HG02588 (cell line): Measurements from ENCODE around the gene C3orf20.

Experiments
- ATAC-seq: cut with Tn5 transposase; IDR thresholded peaks from one replicate; pipeline ENCODE4 v1.9.1; 2021; ENCODE audit warnings: mild to moderate bottlenecking, moderate library complexity; ENCODE audit not compliant: unreplicated experiment

Gene C3orf20

DNA sequence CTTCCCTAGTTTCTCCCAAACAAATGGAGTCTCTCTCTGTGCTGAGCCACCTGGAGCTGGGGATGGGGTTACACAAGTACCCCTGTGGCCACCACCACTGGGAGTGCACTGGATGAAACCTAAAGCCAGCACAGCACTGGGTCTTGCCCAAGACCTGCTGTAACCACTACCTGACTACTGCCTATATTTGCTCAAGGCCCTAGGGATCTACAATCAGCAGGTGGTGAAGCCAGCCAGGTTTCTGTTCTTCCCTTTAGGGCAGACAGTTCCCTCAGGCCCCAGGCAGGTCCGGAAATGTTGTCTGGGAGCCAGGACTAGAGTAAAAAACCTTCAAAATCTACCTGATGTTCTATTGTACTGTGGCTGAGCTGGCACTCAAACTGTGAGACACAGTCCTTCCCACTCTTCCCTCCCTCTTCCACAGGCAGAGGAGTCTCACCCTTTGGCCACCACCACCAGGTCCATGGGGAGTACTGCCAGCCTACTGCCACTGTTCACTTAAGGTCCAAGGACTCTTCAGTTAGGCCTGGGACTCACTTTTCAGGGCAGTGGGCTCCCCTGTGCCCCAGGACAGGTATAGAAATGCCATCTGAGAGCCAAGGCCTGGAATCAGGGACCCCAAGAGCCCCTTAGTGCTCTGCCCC lies 23.8 kb downstream of the C3orf20 start:
- no peak for ATAC-seq

DNA sequence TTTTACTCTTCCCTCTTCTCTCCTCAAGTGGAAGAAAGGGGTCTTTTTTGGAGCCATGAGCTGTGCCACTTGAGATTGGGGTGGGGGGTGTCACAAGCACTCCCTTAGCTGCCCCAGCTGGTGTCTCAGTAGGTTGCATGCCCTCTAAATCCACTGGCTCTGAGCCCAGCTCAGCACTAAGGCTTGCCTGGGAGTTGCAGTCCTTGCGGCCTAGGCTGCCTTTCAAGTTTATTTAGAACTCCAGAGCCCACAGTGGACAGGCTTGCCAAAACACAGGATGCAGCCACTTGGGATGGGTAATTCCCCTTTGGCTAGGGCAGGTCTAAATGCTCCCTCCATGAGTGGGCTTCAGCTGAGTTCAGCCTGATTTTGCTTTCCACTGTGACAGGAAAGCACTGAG lies 24.7 kb downstream of the C3orf20 start:
- ATAC-seq, result no peak

DNA sequence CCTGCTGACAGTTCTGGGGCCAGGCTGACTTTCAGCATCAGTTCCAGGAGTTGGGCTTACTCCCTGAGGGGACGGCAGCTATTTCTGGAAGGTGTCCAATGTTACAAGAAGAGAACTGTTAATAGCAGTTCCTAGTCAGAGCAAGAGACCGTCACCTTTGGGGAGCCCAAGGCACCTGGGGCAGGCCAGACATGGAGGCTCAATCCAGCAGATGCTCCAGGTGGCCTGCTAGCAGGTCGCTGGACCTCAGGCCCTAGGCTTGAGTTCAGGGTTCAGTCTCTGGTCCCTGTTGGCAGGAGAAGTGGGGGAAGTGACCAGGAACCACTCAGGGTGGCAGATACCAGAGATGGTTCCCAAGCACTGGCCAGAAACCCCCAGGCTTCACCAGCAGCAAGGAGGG lies 25.9 kb downstream of the C3orf20 start:
- ATAC-seq, result no peak

DNA sequence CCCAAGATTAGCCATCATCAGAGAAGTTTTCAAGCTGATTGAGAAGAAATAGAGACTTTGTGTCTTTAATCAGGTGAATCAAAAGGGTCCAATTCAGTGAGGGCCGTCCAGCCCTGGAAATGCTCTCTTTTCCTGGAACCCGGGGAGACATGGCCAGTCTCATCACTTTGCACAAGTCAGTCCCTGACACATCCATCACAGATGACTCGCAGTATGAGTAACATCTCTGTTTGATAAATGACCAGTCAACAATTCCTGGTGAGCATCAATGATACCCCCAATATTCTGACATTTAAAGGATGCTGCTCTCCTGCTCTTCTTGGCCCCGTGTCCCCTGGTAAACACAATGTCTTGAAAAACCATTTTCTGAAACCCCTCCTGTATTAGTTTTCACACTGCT lies 26.7 kb downstream of the C3orf20 start:
- no peak for ATAC-seq

DNA sequence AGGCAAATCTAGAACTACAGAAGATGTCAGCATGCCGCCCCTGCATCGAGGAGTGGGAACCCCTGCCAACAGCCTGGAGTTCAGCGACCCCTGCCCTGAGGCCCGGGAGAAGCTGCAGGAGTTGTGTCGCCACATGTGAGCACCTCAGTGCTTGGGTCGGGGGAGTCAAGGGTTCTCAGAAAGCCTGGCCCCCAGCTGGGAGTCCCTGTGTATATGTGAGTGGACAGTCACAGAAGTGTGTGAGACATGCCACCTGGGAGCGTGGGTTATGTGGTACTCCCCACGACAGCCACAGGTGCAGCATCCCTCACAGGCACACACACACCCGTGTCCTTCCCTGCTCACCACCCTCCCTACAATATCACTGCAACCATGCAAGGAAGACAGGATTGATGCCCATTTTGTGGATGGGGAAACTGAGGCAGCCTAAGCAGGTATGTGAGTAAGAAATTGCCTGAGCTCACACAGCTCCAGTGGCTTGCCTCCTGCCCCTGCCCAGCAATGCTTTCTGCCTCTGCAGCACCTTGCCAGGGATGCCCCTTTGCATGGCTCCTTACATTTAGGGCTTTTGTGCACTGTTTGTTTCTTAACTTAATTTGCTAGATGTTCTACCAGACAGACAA lies 28.3 kb downstream of the C3orf20 start:
- ATAC-seq, result no peak

DNA sequence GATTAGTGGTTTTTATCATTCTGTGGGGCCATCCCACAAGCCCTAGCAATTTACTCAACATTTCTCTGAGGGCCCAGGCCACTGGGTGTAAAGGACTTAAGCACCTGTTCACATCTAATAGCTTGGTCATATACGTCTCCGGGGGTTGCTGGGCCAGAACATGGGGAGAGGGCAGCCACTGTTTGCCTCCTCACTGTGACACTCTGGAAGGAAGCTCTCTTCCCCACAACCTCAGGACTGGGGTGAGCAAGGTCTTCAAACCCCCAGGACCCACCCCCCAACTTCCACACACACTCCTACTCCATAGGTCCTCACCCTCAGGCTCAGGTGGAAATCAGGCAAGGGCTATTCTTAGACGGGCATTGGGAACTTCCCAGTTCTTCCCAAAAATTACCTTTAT lies 28.9 kb downstream of the C3orf20 start:
- ATAC-seq, result no peak

DNA sequence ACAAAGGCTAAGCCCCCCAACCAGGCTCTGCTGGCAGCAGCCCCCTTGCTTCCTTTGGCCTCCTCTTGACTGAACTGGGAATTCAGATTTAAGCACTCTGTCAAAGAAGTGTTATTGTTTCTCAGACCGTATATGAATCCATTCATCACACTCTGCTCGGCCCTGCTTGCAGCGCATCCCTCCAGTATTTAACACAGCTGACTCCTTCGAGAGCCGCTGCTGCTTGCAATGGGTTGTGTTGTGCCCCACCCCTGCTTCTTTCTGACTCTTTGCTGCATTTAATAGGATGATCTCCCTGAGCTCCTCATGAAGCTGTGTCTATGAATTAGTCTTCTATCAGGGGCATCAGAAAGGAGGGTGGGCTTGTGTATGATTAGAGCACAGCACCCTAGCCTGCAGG lies 31.2 kb downstream of the C3orf20 start:
- no peak for ATAC-seq

DNA sequence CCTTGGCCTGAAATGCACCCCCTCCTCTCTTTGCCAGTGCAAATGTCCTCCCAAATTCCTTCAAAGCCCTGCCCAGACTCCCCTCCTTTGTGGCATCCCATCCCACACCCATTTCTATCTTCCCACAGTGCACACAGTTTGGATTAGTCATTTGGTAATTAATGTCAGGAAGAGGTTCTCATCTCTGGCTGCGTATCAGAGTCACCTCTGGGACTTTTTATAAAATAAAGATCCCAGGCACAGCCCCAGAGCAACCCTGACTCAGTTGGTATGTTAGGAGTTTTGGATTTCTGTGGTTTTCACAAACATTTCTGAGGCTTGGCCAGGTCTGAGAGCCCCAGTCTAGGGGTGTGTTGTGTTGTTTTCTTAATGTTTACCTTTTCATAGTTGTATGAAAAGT lies 41.6 kb downstream of the C3orf20 start:
- no peak for ATAC-seq

DNA sequence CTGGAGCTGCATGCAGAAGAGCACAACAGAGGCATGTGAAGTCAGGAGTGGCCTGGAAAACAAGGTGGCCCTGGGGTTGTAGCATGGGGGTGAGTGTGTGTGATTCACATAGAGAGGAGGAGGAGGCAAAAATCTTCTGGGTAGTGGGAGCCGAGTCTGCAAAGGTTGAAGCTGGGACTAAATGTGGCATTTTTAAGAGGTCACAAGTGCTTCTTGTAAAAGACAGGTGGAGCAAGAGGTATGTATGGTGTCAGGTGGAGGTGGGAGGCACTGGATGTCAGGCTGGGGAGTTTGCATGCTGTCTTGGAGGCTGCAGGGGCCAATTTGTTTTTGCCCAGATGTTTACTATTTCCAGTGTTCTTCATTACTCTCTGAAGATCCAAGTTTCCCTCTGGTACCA lies 42.4 kb downstream of the C3orf20 start:
- ATAC-seq, result no peak

DNA sequence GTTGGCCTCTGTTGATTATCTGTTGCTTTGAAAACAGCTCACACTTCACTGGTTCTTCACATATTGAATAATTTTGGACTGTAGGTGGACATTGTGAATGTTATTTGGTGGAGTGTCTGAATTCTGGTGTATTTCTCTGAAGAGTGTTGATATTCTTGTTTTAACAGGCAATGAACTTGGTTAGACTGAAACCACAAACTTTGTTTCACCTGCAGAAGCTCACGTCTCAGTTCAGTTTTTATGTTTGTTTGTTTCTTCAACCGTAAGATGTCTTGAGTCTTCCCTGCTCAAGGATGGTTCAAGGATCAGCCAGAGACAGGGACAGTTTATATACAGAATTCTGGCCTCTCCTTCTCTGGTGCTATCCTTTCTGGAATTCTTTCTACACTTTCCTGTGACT lies 43.6 kb downstream of the C3orf20 start:
- ATAC-seq, result no peak

DNA sequence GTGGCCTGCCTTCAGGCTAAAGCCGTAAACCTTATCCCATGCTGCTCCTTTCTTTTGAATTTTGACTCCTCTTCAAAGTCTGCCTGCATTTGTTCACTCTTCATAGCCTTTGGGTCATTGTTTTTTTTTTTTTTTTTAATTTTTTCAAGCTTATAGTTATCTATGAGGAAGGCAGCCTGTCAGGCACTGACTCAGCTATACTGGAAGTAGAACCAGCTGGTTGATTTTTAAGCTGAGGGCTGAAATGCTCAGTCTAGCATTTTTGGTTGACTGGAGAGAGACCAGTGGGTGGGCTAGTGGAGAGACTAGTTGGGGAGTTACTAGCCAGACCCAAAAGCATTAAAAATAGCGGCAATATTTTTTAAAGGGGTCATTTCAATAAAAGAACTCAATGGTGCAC lies 44.1 kb downstream of the C3orf20 start:
- no peak for ATAC-seq

DNA sequence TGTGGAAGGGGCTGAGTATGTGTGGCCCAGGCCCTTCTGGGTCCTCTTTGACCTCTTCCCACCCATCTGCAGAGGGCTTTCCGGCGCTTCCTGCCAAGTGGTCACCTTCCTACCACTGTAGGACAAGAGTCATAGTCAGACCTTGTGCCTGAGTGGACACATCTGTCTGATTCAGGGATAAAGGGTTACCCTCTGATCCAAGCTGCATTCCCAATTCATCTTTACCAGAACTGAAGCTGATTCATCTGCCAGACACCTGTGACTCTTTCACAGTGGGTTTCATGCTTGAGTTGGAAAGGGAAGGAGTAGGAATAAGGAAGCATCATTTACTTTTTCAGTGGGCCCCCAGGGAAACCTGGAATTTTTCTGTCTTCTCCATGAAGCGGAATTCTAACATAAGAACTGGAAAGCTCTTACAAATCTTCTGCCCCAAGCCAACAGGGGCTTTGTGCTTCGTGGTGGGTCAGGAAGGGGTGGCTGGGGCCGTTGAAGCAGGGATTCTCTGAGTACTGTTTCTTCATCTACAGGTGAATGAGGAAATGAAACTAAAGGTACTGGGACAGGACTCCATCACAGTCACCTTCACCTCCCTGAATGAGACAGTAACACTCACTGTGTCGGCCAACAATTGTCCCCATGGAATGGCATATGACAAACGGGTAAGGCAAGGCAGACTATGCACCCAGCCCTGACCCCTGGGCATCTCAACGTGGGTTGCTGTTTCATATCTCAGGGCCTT lies 46.4 kb downstream of the C3orf20 start:
- ATAC-seq, result no peak

DNA sequence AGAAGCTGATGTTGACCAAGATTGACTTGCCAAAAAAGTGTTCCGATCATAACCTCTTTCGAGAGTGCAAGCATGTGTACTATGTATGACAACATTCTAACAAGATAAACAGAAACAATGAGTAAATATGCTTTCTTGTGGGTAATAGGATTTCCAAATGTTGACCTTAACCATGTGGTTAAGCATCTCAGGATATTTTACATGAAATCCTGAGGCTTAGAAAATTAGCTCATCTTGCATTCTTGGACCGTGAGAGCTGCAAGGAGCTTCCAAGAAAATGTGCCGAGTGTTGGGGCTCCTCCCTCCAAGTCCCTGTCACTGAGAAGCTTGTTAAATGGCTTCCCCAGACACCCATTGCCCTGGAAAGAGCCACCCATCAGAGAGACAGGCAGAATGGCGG lies 50.1 kb downstream of the C3orf20 start:
- no peak for ATAC-seq

DNA sequence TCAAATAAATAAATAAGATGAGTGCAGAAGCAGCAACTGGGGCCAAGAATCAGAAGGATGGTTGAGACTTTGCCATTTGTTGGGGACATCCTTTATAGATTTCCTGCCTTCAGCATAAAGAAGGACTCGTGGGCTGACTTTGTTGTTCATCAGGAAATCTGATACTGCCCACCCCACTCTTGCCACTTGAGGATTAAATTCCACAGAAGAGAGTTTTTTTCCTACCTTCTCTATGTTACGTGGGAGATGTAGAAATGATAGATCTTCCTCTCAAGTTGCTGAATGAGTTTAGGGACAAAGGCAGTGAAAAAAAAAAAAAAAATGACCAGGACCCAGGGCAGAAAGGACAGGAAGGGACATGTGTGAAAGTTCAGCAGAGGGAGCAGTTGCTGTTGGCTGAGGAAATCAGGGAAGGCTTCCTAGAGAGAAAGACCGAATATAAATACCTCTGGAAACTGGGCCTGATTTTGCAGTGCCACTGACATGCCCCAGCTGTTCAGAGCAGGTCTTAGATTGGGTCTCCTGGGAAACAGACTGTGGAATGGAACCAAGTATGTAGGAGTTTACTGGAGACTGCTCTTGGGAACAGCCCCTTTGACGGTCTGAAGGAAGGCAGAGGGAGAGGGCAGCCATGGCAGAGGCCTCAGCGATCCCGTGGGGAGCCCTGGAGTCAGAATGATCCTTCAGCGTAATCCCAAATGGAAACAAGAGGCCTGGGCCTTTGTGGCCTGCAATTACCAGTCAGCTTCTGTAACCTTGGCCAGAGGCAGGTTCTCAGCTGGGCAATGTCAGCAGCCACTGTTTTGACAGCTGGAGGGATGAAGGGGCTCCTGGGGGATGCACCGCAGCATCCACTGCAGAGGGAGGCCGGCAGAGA lies 50.9 kb downstream of the C3orf20 start:
- ATAC-seq, result no peak

DNA sequence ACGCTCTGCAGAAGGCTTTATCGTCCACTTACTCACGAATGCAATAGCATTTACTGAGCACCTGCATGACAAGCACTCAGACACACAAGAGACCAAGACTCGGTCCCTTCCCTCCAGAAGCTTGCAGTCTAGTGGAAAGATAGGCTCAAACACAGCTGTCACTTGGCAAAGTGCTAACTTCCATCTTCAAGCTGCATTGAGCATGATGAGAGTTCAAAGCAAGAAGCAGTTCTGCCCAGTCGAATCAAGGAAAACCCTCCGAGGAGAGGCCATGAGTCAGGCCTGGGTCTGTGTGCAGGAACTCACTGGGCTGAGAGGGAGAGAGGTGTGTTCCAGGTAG lies 51.5 kb downstream of the C3orf20 start:
- ATAC-seq, result no peak

DNA sequence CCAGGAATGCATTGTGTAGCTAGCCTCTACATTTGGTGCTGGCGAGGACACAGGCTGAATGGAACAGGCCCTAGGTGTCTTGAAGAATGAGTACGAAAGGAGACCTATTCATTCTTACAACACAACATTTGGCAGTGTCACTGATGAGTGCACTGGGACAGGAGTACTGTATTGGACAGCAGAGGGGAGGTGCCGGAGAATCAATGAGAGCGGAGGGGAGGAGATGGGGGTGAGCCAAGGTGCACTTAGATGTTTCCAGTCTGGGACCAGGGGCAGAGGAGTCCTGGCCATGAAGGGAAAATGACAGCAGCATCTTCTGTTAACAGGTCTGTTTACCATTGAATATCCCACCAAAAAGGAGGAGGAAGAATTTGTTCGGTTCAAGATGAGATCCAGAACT lies 53.2 kb downstream of the C3orf20 start:
- no peak for ATAC-seq

DNA sequence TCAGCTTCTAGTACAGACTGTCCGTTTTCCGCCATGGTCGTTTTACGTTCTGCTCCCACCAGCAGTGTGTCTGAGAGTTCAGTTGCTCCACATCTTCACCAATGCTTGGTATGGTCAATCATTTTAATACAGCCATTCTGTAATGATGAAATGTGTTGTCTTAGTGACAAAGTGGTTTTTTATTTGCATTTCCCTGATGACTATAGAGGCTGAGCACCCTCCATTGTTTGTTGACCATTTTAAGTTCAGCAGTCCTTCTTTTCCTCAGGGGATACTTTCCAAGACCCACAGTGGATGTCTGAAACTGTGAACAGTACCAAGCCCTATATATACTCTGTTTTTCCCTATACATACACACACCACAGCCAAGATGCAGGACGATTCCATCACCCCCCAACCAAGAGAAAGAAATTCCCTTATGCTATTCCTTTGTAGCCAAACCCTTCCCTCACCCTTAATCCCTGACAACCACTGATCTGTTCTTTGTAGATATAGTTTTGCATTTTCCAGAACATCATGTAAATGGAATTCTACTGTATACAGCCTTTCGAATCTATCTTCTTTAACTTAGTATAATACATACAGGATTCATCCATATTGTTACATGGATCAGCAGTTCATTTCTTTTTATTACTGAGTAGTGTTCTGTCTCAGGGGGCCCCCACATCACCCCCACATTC lies 55.9 kb downstream of the C3orf20 start:
- no peak for ATAC-seq

DNA sequence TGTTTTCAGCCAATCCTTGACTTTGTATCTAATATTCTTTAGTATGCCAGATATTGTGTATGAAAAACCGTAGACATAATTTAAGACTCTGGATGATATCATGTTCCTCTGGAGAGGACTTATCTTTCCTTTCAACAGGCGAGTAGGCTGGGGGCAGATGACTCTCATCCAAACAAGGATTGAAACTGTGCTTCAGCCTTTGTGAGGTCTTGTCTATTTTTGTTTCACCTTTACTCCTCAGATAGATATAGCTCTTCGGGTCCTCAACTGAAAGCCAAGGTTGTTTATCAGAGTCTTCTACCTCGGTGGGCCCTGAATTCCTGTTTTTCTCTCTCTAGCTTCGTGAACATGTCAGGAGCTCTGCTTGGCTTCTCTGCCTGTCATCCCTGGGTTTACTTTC lies 66.0 kb downstream of the C3orf20 start:
- ATAC-seq, result no peak

DNA sequence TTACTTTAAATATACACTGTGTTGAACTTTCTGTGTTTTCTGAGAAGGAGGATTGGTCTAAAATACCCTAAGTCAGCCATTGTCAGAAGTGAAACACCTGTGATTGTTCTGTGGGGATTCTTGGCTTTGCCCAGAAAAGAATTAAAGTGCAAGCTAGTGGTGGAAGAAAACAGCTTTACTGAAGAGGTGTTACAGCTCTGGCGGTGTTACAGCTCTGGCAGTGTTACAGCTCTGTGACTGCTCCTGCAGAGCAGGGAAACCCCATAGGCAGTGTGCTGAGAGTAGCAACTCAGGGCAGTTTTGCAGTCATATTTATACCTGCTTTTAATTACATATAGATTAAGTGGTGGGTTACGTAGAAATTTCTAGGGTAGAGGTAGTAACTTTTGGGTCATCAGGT lies 66.6 kb downstream of the C3orf20 start:
- ATAC-seq, result no peak

DNA sequence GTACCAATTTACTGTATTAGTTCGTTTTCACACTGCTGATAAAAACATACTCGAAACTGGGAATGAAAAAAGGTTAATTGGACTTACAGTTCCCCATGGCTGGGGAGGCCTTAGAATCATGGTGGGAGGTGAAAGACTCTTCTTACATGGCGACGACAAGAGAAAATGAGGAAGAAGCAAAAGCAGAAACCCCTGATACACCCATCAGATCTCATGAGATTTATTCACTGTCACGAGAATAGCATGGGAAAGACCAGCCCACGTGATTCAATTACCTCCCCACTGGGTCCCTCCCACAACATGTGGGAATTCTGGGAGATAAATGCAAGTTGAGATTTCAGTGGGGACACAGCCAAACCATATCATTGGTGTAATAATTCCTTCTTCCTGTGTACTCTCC lies 69.6 kb downstream of the C3orf20 start:
- no peak for ATAC-seq

DNA sequence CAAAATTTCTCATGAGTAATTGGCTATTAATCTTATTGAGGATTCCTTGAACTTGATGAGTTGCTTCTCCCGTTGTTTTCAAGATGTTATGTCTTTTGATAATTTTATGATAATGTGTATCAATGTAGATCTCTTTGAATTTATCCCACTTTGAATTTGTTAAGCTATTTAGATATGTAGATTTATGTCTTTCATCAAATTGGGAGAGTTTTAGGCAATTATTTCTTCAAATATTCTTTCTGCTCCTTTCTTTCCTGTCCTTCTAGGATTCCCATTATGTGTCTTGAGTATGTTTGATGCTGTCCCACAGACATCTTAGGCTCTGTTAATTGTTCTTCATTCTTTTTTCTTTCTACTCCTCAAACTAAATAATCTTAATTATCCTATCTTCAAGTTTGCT lies 75.7 kb downstream of the C3orf20 start:
- ATAC-seq, result no peak
